WTC11 (cell line): Measurements from ENCODE around the gene RAI14. TPM values are rescaled to one million over a fixed set of nuclear protein-coding genes. Genes with fewer than 3 reads are reported as not detected.

ENCODE experiments used
- ATAC-seq: fragments of 200-7000 bp; cut with Tn5 transposase; 2 replicates; pipeline ENCODE4 v1.10.0; 2021; ENCODE audit warnings: mild to moderate bottlenecking, moderate library complexity
- CTCF ChIA-PET: fragments of 300-600 bp; sonication (Branson Sonifier 250); formaldehyde crosslinking; loops from one replicate; lab custom pipeline; 2021; ENCODE audit warnings: antibody characterized with exemption; lab: Charles Lee
- POLR2A ChIA-PET: fragments of 350-600 bp; sonication (Branson Sonifier 250); formaldehyde crosslinking; loops from one replicate; lab custom pipeline; 2021; ENCODE audit warnings: antibody characterized with exemption; lab: Charles Lee
- DNase-seq: peaks from one replicate; pipeline ENCODE4 v3.0.0; 2021; ENCODE audit warnings: low spot score
- H3K27ac Mint-ChIP-seq: 2 replicates; pipeline ENCODE4 v1.8.0; 2021; ENCODE audit warnings: mixed read lengths
- H3K27me3 Mint-ChIP-seq: 2 replicates; pipeline ENCODE4 v1.8.0; 2021; ENCODE audit warnings: low read depth, mild to moderate bottlenecking, moderate library complexity, mixed read lengths
- H3K36me3 Mint-ChIP-seq: 2 replicates; pipeline ENCODE4 v1.8.0; 2021; ENCODE audit warnings: mixed read lengths
- H3K4me1 Mint-ChIP-seq: 2 replicates; pipeline ENCODE4 v1.8.0; 2022; ENCODE audit warnings: mixed read lengths
- H3K4me3 Mint-ChIP-seq: 2 replicates; pipeline ENCODE4 v1.8.0; 2021; ENCODE audit warnings: mild to moderate bottlenecking, moderate library complexity, mixed read lengths
- H3K9me3 Mint-ChIP-seq: 2 replicates; pipeline ENCODE4 v1.8.0; 2021; ENCODE audit warnings: mixed read lengths
- ARID4B ChIP-seq: sonication (generic); formaldehyde crosslinking; IDR thresholded peaks from 2 replicates; pipeline ENCODE4 v1.8.0; 2023; ENCODE audit warnings: missing genetic modification reagents, mild to moderate bottlenecking, borderline replicate concordance
- CREB1 ChIP-seq: sonication (generic); formaldehyde crosslinking; IDR thresholded peaks from 2 replicates; pipeline ENCODE4 v1.8.0; 2023; ENCODE audit warnings: mild to moderate bottlenecking, missing genetic modification reagents
- CTCF ChIP-seq: fragments of 200-600 bp; IDR thresholded peaks from 2 replicates; pipeline ENCODE4 v1.8.0; 2022; ENCODE audit warnings: antibody characterized with exemption
- ERG ChIP-seq: fragments of 250-450 bp; sonication (Bioruptor Pico); IDR thresholded peaks from 2 replicates; pipeline ENCODE4 v1.8.0; 2021; ENCODE audit warnings: mild to moderate bottlenecking
- FOXK1 ChIP-seq: sonication (generic); formaldehyde crosslinking; IDR thresholded peaks from 2 replicates; pipeline ENCODE4 v1.8.0; 2022; ENCODE audit warnings: mild to moderate bottlenecking, moderate library complexity, missing genetic modification reagents
- FOXP4 ChIP-seq: sonication (generic); formaldehyde crosslinking; IDR thresholded peaks from 2 replicates; pipeline ENCODE4 v1.8.0; 2022; ENCODE audit warnings: mild to moderate bottlenecking, missing genetic modification reagents
- GABPB1 ChIP-seq: sonication (generic); formaldehyde crosslinking; IDR thresholded peaks from 2 replicates; pipeline ENCODE4 v1.8.1; 2023; ENCODE audit warnings: mild to moderate bottlenecking, missing genetic modification reagents
- NR3C1 ChIP-seq: sonication (generic); formaldehyde crosslinking; conservative IDR thresholded peaks from 2 replicates; pipeline ENCODE4 v1.8.1; 2023; ENCODE audit warnings: low read depth, mild to moderate bottlenecking, missing genetic modification reagents
- PRRX2 ChIP-seq: fragments of 250-450 bp; sonication (Bioruptor Pico); IDR thresholded peaks from 2 replicates; pipeline ENCODE4 v1.8.0; 2021; ENCODE audit warnings: mild to moderate bottlenecking
- SMAD4 ChIP-seq: sonication (generic); formaldehyde crosslinking; IDR thresholded peaks from 2 replicates; pipeline ENCODE4 v1.8.0; 2022; ENCODE audit warnings: mild to moderate bottlenecking, missing genetic modification reagents
- STAT6 ChIP-seq: sonication (generic); formaldehyde crosslinking; conservative IDR thresholded peaks from 2 replicates; pipeline ENCODE4 v1.8.1; 2023; ENCODE audit warnings: mild to moderate bottlenecking, low read depth, missing genetic modification reagents, moderate library complexity
- ZNF219 ChIP-seq: sonication (generic); formaldehyde crosslinking; IDR thresholded peaks from 2 replicates; pipeline ENCODE4 v1.8.0; 2023; ENCODE audit warnings: missing genetic modification reagents, mild to moderate bottlenecking, borderline replicate concordance
- ZSCAN18 ChIP-seq: fragments of 250-450 bp; sonication (Bioruptor Pico); IDR thresholded peaks from 2 replicates; pipeline ENCODE4 v2.1.2; 2022; ENCODE audit warnings: mild to moderate bottlenecking, moderate library complexity
- total RNA-seq: library from RNA; stranded (reverse); gene quantifications from 3 replicates; pipeline ENCODE4 v1.2.3, GENCODE V29; 2021

The RAI14 gene
- total RNA-seq, 1 experiment from 2014 or later = 185 TPM

- TF ChIP-seq CTCF (no peak), NR3C1 (CRISPR knock-in tag) (no peak), FOXP4 (CRISPR knock-in tag) (no peak), ARID4B (CRISPR knock-in tag) (no peak), CREB1 (CRISPR knock-in tag) (no peak), FOXK1 (CRISPR knock-in tag) (no peak), GABPB1 (CRISPR knock-in tag) (no peak), PRRX2 (CRISPR knock-in tag) (no peak), ZSCAN18 (no peak), ERG (no peak), SMAD4 (CRISPR knock-in tag) (no peak)
These were observed 10.4 kb downstream of the RAI14 start (continued) for GRCh38 chr5:34666392-34667080.

GRCh38 chr5:34667705-34668104, 11.6 kb downstream of the RAI14 start:
- Mint-ChIP-seq H3K27ac (peak overlapping the region; percentile 80), H3K27me3 (no peaks in the 10 kb centered on the region), H3K9me3 (no peaks in the 10 kb centered on the region), H3K36me3 (peaks cover 9% of the 10 kb centered on the region), H3K4me3 (no peak overlapping the region)
- no peak for DNase-seq
- POLR2A ChIA-PET = no interaction called here
- no peak for ATAC-seq
- no peak for TF ChIP-seq SMAD4 (CRISPR knock-in tag)
- TF ChIP-seq STAT6 (CRISPR knock-in tag) = no peak
- no peak for TF ChIP-seq CTCF
- TF ChIP-seq ZNF219 = no peak
- TF ChIP-seq, all 79 proteins: peak for 0
- H3K4me1 Mint-ChIP-seq = peaks cover 69% of the 10 kb centered on the region
- CTCF ChIA-PET = interaction anchor here (1.0 kb wide), 1 partner anchor 9 kb away, joined by 4 read pairs; no protein-coding TSS in a partner anchor
